HG02610 (cell line): ENCODE data around the gene MAGI3.
"Not testable (repeated sequence)": the region's sequence is repeated elsewhere in the genome, so short reads cannot be mapped to it uniquely, and the experiment has no call there.

Source experiments
- ATAC-seq: cut with Tn5 transposase; IDR thresholded peaks from one replicate; pipeline ENCODE4 v1.9.1; 2021; ENCODE audit warnings: mild to moderate bottlenecking, moderate library complexity; ENCODE audit not compliant: unreplicated experiment

MAGI3 gene

DNA sequence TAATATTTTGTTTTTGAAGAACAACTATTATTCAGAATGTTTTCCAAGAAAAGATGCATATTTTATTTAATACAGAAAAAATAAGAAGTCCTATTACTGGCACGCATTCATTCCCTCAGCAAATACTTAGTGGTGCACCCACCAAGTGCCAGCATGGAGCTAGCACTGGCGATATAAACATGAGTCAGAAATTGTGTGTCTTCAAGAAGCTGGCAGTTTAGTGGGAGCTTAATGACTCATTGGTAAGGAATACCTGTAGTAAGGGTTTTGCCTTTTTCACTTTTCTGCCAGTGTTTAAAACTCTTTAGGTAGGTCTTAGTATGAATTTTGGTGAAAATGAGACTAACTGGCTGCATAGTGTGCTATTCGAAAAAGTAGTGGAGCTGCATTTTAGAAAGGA is 6.3 kb downstream of the MAGI3 start:
- no peak for ATAC-seq

DNA sequence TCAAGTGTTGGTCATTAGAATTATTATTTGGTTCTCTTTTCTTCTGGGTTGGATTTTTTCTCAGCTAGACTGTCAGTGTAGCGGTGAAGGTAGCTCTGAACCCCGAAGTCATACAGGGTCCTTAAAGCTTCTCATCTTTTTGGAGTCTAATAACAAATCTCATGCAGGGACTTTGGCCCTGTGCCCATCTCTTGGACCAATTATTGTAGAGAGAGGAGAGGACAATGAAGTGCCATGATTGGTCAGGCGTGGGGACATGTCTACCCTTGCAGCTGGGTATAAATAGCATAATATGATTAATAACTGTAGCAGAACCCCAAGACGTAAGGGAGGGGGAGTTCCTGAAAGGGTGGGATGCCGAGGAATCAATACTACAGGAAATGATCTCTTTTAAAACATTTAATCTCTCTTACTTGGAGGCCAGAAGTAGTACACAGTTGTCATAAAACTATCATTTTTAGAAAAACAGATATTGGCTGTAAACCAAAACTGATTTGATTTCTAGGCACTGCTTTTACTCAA is 8.8 kb downstream of the MAGI3 start:
- no peak for ATAC-seq

DNA sequence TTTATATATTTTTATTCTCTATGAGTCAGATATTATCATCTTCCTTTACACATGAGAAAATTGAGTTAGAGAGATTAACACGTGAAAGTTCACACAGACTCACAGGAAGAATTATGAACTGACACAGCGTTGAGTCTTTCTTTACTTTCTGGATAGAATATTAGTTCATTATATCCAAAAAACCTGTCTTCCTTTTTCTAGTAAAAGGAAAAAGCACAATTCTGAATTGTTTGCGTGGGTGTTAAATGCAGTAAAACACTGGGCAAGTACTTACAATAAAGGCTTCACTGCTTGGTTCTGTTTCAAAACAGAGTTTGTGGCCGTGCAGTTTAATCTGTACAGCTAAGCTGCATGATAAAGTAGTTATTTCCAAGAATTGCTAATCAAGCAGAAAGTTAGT is 10.8 kb downstream of the MAGI3 start:
- ATAC-seq = no peak

DNA sequence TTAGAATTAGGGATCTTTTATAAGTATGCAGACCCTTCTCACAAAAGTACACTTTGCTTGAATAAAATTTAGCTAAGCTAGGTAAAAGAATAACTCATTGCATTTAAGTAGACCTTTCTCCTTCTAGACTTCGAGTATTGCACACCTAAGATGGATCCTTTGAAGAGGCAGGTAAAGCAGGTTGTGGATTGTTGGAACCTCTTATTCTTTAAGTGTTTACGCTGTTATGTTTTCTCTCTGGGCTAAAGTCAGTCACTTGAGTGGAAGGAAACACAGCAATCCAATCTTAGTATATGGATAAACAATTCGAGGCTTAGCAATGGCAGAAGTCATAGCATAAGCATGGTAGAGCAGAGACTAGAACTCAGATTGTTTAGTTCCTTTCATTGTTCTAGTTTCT is 11.4 kb downstream of the MAGI3 start:
- ATAC-seq = no peak

DNA sequence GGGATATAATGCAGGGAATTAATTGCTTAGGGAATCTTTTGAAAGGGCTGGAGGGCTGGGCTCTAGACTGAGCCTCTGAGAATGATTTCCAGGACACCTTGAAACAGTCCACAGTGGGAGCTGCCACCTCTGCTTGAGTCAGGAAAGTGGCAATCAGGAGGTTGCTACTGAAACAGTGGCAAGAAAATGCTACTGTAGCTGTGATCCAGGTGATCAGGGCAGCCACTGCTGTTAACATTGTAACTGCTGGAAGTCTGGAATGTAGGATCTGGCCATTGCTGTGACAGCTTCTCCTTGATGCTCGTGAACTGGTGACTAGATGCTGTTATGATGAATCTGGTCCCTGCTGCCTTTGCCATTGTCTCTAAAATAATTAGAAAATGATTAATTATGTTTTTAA is 12.8 kb downstream of the MAGI3 start:
- no peak for ATAC-seq

DNA sequence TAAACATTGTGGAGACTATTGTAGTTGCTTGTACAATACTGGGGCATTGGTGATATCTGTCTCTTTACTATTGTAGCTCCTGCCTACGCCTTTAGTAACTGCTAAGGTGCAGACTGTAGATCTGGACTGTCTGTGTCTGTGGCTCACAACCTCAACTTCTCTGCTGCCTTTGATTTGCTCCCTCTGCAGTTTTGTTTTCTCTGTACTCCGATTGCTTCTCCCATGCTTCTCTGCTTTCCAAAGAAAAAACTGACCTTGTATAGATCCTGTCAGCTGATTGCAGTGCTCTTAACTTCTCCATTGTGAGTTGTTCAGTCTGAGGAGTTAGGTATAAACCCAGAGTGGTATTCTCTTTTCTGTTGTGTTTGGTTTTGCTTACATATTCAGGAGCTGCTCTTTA is 15.3 kb downstream of the MAGI3 start:
- ATAC-seq = no peak

DNA sequence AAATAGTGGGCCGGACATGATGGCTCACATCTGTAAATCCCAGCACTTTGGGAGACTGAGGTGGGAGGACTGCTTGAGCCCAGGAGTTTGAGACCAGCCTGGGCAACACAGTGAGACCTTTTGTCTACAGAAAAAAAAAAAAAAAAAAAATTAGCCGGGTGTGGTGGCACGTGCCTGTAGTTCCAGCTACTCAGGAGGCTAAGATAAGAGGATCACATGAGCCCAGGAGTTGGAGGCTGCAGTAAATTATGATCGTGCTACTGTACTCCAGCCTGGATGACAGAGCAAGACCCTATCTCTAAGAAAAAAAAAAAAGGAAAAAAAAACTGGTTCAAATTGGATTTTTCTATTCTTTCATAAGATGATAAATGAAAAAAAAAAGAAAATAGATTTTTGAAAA is 15.8 kb downstream of the MAGI3 start:
- ATAC-seq = not testable (repeated sequence)

DNA sequence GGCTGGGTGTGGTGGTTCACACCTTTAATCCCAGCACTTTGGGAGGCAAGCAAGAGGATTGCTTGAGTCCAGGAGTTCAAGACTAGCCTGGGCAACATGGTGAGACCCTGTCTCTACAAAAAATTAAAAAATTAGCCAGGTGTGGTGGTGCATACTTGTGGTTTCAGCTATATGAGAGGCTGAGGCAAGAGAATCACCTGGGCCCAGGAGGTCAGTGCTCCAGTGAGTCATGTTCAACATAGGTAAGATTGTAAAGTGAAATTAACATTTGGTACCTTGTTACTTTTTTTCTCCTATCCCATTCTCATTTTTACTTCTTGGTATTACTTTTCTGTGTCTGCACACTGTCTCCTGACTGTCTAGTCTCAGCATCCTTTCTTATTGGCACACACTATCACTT is 19.0 kb downstream of the MAGI3 start:
- no peak for ATAC-seq

DNA sequence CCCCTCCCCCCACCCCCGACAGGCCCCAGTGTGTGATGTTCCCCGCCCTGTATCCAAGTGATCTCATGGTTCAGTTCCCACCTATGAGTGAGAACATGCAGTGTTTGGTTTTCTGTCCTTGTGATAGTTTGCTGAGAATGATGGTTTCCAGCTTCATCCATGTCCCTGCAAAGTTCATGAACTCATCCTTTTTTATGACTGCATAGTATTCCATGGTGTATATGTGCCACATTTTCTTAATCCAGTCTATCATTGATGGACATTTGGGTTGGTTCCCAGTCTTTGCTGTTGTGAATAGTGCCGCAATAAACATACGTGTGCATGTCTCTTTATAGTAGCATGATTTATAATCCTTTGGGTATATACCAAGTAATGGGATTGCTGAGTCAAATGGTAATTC is 21.7 kb downstream of the MAGI3 start:
- ATAC-seq = not testable (repeated sequence)

DNA sequence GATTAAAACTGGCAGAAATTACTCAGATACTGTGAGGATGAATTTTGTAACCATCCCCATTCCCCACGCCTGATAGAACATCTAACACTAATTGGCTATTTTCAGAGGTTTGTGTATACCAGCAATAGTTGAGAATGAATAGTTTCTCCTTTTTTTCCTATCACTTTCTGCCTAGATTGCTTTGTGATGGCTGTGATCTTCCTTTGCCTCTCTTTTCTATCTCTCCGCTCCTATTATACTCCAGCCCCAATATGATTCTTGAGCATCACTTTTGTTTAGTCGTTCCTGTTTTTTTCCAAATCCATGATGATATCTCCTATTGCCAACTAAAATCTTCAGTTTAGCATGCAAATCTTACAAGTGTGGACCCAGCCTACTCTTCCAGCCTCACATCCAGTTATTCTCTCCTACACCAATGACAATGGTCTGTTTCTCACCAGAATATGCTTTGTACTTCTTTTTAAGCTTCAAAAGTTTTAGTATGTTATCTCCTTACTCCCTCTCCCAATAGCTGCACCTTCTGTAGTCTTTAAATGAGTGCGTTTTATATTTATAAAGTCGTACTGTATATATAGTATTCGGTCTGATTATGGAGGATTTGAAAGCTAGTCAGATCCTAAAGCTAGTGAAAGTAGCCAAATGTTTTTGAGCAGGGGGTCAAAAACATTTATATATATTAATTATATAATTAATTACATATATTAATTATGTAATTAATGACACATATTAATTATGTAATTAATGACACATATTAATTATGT is 25.2 kb downstream of the MAGI3 start:
- ATAC-seq = no peak

DNA sequence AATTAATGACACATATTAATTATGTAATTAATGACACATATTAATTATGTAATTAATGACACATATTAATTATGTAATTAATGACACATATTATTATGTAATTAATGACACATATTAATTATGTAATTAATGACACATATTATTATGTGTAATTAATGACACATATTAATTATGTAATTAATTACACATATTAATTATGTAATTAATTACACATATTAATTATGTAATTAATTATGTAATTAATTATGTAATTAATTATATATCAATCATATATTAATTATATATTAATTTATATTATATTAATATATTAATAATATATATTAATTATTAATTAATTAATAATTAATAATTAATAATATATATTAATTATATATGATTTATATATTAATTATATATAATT is 25.8 kb downstream of the MAGI3 start:
- not testable (repeated sequence) for ATAC-seq

DNA sequence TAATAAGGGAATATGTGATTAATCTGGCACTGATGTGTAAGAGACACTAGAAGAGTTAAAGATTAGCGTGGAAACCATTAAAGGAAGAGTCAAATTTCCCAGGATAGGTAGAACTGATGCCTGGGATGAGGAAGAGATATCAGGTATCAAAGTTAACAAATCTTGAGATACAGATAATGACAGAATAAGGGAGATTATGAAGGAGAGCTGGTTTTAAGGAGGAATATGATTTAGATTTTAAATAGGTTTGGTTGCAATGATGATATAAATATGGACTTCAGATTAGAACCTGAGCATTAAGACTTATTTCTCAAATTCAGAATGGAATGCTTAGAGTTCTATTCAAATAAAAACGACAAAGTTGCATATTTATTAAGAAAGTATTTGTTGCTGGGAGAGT is 26.2 kb downstream of the MAGI3 start:
- ATAC-seq = no peak

DNA sequence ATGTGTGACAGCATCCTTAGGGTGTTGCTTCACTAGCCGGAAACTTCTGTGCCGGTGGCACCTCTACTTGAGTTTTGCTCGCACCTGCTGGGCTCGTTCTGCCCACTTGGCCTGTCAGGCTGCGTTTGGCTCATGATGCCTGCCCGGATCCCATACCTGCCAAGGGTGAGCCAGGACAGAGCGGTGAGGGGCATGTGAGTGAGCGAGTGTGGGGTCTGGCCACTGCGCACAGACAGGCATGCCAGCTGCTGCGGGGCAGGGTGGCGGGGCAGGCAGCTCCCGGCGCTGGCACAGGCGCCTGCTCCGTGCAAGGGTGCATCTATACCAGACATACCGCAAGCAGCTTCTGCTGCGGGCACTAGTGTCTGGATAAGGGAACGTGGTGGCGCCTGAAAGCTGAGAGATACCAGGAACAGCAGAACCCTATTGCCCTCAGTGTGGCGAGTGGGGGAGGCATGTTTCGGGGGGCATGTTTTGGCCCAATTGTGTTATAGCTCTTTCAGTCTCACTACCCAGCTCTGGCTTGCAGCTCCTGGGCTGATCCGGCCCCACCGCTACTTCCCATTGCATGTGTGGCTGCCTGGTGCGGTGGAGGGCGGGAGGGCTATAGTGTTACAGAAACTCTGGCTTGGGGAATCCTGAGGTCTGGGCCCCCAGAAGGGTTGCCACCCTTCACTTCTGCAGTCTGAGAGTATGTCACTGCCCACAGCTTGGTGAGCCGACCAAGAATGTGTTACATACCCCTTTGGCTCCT is 32.2 kb downstream of the MAGI3 start:
- ATAC-seq = no peak

DNA sequence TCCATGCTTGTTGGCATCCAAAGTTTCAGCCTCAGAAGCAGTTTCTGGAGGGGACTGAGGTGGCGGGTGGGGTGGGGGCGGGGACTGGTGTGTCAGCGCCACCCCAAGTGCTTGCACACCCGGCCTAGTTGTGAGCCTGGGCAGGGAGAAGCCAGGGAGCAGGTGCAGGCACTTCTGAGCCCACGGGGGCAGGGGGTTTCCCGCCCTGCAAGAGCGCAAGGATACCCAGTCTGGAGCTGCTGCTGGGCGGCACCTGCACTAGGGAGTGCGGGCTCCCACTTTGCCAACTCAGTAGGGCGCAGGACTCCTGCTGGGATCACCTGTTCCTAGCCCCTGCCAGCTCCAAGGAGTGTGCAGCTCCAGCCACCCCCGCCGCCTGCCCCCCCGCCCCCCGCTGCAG is 33.5 kb downstream of the MAGI3 start:
- no peak for ATAC-seq

DNA sequence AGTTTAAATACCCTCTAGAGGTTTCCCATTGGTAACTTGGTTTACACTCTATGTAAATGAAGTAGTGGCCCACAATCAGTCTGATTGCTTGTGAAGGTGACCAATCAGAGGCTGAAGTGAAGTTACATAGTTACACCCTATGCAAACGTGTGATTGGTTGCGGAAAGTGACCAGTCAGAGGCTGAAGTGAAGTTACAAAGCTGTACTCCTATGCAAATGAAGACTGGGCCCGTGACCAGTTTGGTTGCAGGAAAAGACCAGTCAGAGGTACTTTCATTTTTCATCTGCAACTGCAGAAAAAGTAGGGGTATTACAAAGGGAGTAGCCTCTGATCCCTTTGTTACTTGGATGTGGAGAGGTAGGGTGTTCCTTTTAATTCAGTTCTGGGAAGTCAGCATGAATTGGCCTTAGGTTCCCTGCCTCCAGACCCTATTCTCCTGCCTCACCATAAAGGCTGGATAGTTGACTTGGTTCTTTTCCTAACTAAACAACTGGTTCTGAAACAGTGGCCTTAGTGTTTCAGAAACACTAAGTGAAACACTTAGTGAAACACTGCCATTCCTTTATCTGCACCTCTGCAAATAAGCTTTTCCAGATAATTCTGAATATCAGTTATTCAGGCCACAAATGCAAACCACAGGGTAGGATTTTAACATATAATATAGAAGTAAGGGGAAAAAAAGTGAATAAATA is 39.3 kb downstream of the MAGI3 start:
- ATAC-seq = no peak

DNA sequence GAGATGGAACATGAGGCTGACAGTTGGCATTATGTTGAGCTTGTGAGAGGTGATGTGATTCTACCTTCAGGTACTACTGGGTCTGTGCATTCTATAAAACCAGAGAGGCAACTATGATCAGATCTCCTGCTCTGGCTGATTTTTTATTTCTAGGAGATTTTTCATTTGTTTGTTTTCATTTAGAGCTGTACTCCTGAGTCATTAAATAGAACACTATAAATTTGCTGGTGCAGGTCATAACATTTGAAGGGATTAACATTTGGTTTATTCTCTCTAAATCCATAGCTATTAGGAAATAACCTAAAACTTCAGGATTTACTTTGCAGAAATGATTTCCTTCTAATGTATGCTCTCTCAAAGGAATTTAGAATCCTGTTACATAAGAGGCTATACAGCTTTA is 42.9 kb downstream of the MAGI3 start:
- ATAC-seq = no peak

DNA sequence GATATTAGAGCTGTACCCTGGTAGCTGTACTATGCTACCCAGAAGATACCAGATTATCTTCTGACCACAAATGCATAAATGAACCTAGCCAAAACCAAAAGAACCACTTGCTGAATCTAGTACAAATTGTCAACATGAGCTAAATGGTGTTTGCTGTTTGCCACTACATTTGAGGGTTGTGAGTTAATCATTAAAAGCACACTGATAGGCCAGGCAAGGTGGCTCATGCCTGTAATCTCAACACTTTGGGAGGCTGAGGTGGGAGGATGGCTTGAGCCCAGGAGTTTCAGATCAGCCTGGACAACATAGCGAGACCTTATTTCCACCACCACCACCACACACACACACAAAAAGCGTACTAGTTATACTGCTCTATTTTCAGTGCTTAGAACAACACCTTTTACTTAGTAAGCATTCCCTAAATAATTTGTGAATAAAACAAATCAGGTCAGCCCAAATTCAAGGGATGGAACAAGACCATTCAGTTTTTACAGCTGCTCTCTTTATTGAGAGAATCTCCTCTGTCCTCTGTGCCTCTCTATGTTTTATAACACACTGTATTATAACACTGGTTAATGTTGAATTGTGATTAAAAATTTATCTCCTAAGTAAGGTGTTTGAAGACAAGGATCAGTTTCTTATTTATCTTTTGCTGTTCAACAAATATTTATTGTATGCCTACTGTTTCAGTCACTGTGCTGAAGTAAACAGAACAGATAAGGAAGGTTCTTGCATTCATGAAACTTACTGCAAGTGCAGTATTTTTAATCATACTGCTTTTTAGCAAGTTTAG is 44.0 kb downstream of the MAGI3 start:
- no peak for ATAC-seq

DNA sequence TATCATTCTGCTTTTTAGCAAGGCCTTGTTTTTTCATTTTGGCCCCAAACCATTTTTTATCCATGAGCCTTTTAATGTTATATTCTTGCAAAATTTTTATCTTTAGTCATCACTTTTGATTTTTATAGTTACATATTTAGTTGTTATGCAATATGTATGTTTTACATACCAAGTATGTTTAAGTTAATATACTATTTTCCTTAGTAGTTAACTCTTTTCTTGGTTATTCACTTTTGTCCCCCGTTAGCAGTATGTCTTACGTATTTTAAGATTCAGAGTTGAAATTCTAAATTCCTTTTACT is 44.5 kb downstream of the MAGI3 start:
- ATAC-seq = no peak

DNA sequence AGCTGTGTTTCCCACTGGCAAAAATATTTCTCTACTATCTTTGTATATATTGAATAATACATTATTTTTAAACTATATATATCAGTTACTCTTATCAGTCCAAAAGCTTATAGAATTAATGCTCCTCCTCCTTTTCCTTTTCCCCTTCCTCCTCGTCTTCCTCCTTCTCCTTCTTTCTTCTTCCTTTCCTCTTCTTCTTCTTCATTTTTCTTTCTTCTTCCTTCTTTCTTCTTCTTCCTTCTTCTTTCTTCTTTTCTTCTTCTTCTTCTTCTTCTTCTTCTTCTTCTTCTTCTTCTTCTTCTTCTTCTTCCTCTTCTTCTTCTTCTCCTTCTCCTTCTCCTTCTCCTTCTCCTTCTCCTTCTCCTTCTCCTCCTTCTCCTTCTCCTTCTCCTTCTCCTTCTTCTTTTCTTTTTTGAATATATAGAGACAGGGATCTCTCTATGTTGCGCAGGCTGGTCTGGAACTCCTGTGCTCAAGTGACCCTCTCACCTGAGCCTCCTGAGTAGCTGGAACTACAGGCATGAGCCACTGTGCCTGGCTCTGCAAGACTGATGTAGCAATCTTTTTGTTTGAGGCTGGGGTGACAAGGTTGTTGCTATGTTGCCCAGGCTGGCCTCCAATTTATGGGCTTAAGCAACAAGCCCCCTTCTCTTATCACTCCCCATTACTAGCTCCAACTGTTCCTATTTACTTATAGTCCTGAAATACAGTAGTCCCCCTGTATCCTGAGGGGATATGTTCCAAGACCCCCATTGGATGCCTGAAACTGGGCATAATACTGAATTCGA is 47.4 kb downstream of the MAGI3 start:
- ATAC-seq = no peak

DNA sequence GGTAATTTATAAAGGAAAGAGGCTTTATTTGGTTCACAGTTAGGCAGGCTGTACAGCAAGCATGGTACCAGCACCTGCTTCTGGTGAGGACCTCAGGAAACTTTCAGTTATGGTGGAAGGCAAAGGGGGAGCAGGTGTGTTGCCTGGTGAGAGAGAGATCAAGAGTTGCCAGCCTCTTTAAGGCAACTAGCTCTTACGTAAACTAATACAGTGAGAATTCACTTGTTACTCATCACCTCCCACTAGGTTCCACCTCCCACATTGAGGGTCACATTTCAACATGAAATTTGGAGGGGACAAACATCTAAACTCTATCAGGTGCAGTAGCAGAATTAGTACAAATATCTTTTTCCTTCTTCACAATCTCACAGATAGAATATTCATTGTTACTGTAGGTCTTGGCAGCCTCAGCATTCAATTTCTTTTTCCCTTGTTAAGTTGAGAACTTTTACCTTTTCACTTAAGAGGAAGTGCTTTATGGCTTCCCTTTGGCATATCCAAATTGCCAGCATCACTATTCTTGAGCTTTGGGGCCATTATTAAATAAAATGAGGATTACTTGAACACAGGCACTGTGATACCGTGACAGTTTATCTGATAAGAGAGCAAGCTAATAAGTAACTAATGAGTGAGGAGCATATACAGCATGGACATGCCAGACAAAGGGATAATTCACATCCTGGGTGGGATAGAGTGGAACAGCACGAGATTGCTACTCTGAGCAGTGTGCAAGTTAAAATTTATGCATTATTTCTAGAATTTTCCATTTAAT is 48.4 kb downstream of the MAGI3 start:
- ATAC-seq = no peak
